ENCODE data around the gene NEK11.

GRCh38 chr3:131072845-131073244 lies 46.2 kb downstream of the NEK11 start:
- no peak for TF ChIP-seq GATA2 (IDR thresholded peaks at IDR 0.05; ENCODE audit: low read depth, low read length)
- no peak for TF ChIP-seq GATA3 (IDR thresholded peaks at IDR 0.05; ENCODE audit: low read depth, low read length)
